ENCODE measurements around the gene RPS6KC1.

DNA sequence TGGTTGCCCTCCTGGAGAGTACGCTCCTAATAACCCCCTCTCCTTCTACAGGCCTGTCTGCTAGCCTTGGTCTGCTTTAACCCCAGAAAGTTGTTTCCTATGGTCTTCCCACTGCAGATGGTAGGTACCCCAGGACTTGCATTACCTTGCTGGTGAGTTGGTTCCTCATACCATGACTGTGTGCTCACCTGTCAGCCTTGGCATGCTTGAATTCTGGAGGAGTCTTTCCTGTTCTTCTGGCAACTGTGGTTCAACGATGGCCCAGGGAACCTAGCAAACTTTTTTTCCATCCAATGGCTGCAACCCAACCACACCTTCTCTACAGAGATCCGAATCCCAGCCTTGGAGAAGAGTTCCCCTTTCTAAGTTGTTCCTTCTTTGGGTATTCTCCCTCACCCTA is 36.9 kb downstream of the RPS6KC1 start:
- TF ChIP-seq EZH2 (IDR thresholded peaks at IDR 0.05; ENCODE audit: borderline replicate concordance, low read length): no peak
- TF ChIP-seq, protein P1, sequence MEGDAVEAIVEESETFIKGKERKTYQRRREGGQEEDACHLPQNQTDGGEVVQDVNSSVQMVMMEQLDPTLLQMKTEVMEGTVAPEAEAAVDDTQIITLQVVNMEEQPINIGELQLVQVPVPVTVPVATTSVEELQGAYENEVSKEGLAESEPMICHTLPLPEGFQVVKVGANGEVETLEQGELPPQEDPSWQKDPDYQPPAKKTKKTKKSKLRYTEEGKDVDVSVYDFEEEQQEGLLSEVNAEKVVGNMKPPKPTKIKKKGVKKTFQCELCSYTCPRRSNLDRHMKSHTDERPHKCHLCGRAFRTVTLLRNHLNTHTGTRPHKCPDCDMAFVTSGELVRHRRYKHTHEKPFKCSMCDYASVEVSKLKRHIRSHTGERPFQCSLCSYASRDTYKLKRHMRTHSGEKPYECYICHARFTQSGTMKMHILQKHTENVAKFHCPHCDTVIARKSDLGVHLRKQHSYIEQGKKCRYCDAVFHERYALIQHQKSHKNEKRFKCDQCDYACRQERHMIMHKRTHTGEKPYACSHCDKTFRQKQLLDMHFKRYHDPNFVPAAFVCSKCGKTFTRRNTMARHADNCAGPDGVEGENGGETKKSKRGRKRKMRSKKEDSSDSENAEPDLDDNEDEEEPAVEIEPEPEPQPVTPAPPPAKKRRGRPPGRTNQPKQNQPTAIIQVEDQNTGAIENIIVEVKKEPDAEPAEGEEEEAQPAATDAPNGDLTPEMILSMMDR (conservative IDR thresholded peaks at IDR 0.05 in 1 of 2, IDR thresholded peaks at IDR 0.05 in 1 of 2; ENCODE audit: extremely low read depth in 1 of 2, insufficient read depth in 1 of 2, low read depth in 1 of 2, low read length in 2 of 2): no peak

Data from mammary epithelial cell (primary cell).